ENCODE results near the gene ME2. TPM values are rescaled to one million over a fixed set of nuclear protein-coding genes. Genes with fewer than 3 reads are reported as not detected.

Gene ME2
- total RNA-seq, 1 donor: 38.9 TPM

DNA sequence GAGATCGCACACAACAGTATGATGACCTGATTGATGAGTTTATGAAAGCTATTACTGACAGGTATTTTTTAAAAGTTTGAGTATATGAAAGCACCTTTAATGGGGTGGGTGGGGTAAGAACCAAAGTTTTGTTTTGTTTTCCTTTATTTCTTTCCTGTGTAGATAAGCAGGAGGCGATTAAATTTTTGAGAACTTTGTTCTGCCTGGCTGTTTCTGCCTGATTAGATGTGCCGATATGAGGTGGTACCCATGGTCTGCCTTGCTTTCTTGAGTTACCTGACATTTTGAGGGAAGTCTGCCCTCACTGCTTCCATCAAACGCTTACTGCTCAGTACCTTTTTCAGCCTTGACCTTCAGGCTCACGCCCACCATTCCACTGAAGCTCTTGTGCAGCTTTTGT is 39.2 kb downstream of the ME2 start:
- DNase-seq (ENCODE audit: low read depth): no peak
- H3K4me3 ChIP-seq (ENCODE audit: low read depth, low read length): no peak overlapping the region
- TF ChIP-seq, protein P1, sequence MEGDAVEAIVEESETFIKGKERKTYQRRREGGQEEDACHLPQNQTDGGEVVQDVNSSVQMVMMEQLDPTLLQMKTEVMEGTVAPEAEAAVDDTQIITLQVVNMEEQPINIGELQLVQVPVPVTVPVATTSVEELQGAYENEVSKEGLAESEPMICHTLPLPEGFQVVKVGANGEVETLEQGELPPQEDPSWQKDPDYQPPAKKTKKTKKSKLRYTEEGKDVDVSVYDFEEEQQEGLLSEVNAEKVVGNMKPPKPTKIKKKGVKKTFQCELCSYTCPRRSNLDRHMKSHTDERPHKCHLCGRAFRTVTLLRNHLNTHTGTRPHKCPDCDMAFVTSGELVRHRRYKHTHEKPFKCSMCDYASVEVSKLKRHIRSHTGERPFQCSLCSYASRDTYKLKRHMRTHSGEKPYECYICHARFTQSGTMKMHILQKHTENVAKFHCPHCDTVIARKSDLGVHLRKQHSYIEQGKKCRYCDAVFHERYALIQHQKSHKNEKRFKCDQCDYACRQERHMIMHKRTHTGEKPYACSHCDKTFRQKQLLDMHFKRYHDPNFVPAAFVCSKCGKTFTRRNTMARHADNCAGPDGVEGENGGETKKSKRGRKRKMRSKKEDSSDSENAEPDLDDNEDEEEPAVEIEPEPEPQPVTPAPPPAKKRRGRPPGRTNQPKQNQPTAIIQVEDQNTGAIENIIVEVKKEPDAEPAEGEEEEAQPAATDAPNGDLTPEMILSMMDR (IDR thresholded peaks at IDR 0.05; ENCODE audit: insufficient read depth, low read depth, low read length): no peak

DNA sequence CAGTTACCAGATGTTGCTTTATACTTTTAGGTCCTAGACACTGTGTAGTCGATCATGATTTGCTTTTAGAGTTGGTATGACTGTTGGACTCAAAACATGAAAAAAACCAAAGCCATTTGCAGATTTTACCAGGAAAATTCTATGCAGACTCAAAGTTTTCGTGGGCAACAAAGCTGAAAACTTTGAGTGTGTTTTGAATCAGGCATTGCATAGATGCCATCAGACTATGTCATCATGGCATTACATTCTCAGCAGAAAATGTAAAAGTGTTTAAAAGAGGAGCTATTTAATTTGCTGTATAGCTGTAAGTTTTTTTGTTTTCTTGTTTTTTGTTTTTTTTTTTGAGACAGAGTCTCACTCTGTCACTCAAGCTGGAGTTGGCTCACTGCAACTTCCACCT is 45.5 kb downstream of the ME2 start:
- DNase-seq (ENCODE audit: low read depth): no peak
- TF ChIP-seq, protein P1 (IDR thresholded peaks at IDR 0.05; ENCODE audit: insufficient read depth, low read depth, low read length): no peak
- no peak overlapping the region for H3K4me3 ChIP-seq (ENCODE audit: low read depth, low read length)

DNA sequence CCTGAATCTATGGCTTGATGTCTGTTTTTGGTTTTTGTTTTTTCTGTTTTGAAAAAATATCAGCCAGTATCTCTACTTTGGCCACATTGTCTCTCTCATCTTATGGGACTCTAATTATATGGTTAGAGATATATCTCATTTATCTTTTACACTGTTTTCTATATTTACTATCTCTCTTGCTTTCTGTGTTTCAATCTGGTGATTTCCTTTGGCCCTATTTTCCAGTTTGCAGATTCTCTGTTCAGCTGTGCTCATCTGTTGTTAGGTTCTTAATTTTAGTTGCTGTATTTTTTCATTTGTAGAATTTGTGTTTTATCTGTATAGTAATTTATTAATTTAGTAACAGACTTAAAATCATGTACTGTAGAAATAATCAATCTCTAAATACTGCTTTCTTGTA is 47.6 kb downstream of the ME2 start:
- H3K4me3 ChIP-seq (ENCODE audit: low read depth, low read length): no peak overlapping the region
- TF ChIP-seq, protein P1 (IDR thresholded peaks at IDR 0.05; ENCODE audit: insufficient read depth, low read depth, low read length): no peak
- no peak for DNase-seq (ENCODE audit: low read depth)

DNA sequence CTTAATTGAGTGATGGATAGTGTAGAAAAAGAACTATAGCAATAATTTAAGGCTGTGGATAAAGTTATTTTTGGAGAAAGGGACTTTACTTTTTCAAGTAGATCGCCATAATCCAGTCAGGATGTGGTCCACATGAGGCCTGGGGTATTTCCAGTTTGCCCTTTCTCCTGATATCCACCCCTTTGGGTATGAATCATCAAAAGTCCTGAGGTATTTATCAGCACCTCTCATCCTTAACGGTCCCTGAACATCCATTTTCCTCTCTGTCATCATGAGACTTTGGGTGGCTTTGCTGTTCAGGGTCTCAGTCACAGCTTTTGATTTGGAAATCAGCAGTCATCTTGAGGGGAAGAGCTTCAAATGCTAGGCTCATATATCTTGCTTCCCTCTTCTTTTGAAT is 49.6 kb downstream of the ME2 start:
- TF ChIP-seq, protein P1 (IDR thresholded peaks at IDR 0.05; ENCODE audit: insufficient read depth, low read depth, low read length): no peak
- no peak for DNase-seq (ENCODE audit: low read depth)
- H3K4me3 ChIP-seq (ENCODE audit: low read depth, low read length): no peak overlapping the region

DNA sequence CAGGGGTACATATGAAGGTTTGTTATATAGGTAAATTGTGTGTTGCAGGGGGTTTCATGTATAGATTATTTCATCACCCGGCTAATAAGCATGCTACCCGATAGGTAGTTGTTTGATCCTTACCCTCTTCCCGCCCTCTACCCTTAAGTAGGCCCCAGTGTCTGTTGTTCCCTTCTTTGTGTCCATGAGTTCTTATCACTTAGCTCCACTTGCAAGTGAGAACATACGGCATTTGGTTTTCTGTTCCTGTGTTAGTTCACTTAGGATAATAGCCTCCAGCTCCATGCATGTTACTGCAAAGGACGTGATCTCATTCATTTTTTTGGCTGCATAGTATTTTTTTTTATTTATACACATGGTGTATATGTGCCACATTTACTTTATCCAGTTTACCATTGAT is 54.8 kb downstream of the ME2 start:
- TF ChIP-seq, protein P1 (IDR thresholded peaks at IDR 0.05; ENCODE audit: insufficient read depth, low read depth, low read length): no peak
- H3K4me3 ChIP-seq (ENCODE audit: low read depth, low read length): no peak overlapping the region
- DNase-seq (ENCODE audit: low read depth): no peak

DNA sequence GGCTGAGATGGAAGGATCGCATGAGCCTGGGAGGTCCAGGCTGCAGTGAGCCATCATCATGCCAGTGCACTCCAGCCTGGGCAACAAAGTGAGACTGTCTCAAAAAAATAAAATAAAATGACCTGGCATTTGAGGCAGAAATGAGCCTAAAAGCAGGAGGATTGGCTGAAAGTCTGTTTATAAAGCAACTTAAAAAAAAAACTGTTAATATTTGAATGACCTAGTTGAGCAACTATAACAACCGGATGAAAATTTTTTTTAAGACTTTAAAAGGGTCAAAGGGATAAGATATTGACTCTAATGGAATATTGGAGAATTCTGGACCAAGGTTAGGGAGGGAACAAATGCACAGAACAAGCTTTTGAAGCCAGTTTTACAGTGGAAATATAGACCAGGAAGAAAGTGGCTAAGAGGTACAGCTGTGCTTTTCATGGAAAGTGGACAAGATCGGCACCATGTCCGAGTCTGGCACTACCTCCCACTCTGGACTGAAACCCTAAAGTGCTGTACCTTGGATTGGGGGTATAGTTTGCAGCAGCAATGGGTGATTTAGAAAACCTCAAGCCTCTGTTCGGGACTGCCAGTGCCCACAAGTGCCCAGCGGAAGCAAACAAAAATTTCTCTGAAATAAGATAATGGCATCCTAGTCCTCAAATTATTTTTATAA is 55.8 kb downstream of the ME2 start:
- no peak for DNase-seq (ENCODE audit: low read depth)
- TF ChIP-seq, protein P1 (IDR thresholded peaks at IDR 0.05; ENCODE audit: insufficient read depth, low read depth, low read length): no peak
- no peak overlapping the region for H3K4me3 ChIP-seq (ENCODE audit: low read depth, low read length)
